NCI-H524 treated with DMSO at 0.1 percent for 48 hours (cell line): ENCODE results near the gene IQCK.
"Not testable (repeated sequence)": the region's sequence is repeated elsewhere in the genome, so short reads cannot be mapped to it uniquely, and the experiment has no call there.

Experiments used
- DNase-seq: peaks from one replicate; lab custom pipeline; 2025; lab: John Stamatoyannopoulos, UW

IQCK gene

GRCh38 chr16:19757762-19758595 is 39.9 kb downstream of the IQCK start:
- DNase-seq = no peak

GRCh38 chr16:19760356-19761060 is 42.4 kb downstream of the IQCK start:
- no peak for DNase-seq

GRCh38 chr16:19765860-19766553 is 47.9 kb downstream of the IQCK start:
- no peak for DNase-seq

DNA sequence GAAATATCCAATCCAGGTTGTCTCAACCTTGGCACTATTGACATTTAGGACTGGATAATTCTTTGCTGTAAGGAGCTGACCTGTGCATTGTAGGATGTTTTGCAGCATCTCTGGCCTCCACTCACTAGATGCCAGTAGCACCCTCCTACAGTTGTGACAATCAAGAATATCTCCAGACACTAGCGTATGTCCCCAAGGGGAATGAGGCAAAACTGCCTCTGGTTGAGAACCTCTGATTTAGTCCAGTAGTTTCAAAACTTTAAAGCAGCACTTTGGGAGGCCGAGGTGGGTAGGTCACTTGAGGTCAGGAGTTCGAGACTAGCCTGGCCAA is 48.4 kb downstream of the IQCK start:
- no peak for DNase-seq

DNA sequence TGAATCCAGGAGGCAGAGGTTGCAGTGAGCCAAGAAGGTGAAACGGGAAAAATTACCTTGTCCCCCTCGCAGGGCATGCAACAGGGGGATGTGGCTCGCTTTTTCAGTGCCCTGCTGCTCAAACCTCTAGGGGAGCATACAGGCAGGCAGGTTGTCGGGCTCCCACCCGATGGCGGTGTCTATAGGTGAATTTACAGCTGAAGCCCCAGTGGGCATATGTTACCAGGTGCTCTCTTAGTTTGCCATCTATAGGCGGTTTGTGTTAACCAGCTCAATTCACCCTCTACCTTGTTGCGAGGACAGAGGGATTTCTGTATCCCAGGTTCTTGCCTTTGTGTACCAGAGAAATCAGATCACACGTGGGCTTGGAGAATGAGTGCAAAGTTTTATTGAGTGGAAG is 48.9 kb downstream of the IQCK start:
- DNase-seq = no peak

- no peak for DNase-seq
Observed at GRCh38 chr16:19767497-19767896, 49.4 kb downstream of the IQCK start.

DNA sequence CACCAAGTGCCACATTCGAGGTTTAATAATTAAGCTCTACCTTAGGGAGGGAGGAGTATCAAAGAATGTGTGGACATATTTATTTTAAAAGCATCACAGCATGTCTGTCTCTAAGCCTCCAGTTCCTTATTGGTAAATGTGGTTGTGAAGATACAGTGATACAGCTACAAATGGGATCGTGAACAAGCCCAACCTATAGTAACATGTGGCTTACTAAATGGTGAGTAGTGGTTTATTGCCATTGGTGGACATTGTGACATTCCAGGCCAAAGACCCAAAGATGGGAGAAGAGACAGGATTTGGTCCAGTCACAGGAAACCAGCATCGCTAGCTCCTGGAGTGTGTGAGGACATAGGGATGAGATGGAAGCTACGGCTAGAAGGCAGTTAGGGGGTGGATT is 51.2 kb downstream of the IQCK start:
- no peak for DNase-seq

- no peak for DNase-seq
Observed at GRCh38 chr16:19771040-19771439, 53.0 kb downstream of the IQCK start.

DNA sequence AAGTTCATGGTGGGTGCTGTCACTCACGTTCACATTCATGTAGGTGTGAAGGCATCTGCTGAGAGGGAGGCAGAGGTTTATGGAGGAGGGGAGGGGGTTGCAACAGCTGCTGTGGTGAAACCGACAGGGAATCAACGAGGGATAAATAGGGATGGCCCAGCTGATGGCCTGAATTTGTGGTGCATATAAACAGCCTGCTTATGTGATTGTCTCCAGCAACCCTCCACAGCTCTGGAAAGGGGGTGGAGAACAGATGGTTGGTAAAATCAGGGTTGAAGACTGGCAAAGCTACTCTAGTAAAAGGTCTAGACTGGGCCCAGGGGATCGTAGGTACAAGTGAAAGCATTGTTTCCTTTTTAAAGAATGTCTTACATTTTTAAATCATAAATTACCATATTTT is 53.7 kb downstream of the IQCK start:
- DNase-seq = peak; percentile 94

DNA sequence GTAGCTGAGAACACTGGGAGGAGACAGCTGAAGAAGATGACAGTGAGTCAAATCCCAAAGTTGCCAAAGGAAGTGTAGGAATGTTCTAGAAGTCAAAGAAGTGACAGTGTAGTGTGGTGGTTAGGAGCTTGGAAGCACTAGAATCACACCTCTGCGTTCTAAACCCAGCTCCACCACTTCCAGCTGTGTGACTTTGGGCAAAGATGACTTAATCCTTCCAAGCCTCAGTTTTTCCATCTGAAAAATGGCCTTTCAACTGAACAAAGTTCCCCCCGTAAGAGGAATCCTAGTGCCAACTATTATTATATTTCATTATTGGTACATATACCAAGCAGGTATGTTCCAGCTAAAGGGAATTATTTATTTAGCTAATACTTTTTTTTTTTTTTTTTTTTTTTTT is 56.0 kb downstream of the IQCK start:
- DNase-seq = no peak

- DNase-seq = no peak
Observed at GRCh38 chr16:19776147-19776546, 58.1 kb downstream of the IQCK start.

GRCh38 chr16:19776565-19776964 is 58.5 kb downstream of the IQCK start:
- no peak for DNase-seq

- no peak for DNase-seq
Observed at GRCh38 chr16:19780321-19780720, 62.2 kb downstream of the IQCK start.

- no peak for DNase-seq
Observed at GRCh38 chr16:19781226-19781625, 63.2 kb downstream of the IQCK start.

- no peak for DNase-seq
Observed at GRCh38 chr16:19783363-19784182, 65.5 kb downstream of the IQCK start.

DNA sequence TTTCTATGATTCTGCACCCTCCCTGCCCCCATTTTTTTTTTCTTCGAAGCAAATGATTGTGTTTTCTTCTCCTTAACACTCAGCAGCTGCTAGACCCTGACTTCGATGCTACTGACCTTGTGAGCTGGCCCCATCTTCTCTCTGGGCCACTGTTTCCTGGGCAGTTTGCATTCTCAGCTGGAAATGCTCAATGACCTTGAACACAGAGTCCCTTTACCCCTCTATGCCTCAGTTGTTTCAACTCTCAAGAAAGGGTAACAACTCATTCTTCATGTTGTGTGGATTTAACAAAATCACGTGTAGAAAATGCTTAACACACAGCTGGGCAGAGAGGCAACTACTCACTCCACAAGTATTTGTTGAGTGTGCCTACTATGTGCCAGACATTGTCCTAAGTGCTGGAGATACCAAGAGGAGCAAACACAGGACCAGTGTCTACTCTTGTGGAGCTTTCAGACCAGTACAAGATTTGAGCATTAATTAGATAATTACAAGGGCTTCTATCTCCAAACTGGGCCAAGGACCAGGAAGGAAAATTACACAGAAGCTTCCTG is 66.2 kb downstream of the IQCK start:
- DNase-seq = no peak

DNA sequence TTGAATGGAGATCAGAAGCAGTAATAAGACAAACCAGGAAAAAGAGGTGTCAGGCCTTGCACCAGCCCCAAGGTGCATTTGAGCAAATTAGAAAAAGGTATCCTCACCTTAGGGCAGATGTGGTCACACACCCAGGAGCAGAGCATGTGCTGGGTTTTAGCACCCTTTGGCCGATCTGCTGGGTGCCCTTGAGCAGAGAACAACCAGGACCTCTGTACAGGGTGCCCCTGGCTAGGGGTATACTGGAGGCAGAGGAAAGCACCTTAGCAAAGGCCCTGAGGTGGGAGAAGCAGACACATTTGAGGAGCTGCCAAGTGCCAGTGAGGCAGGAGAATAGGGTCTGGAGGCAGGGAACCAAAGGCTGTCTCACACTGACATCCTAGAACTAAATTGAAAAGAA is 67.0 kb downstream of the IQCK start:
- DNase-seq = no peak

DNA sequence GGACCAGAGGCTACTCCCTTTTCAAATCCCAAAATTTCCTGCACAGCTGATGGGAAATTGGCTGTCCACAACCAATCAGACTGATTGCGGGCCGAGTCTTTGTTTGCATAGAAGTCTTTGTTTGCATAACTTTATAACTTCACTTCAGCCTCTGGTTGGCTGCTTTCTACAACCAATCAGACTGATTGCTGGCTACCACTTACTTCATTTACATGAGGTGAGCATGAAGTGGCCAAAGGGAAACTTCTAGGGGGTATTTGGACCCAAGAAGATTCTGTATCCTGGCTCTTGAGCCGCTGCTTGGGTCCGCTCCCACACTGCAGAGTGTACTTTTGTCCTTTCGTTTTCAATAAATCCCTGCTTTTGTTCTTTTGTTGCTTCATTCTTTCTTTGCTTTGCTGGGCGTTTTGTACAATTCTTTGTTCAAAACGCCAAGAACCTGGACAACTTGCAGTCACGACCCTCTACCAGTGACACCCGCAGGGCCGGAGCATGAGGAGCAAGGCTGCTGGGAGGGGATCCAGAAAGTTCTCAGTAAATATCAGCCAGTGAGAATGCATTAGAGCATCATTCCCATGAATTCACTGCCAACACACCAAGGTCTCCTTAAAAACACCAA is 67.5 kb downstream of the IQCK start:
- no peak for DNase-seq

DNA sequence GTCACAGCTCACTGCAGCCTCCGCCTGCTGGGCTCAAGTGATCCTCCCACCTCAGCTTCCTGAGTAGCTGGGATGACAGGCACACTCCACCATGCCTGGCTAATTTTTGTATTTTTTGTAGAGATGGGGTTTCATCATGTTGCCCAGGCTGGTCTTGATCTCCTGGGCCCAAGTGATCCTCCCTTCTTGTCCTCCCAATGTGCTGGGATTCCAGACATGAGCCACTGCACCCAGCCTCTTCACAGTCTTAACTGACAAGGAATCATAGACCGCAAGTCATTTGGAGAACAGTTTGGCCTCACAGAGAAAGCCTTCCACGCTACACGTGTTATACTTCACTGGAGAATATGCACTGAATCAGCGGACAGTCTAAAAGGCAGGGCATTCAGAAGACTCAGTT is 83.3 kb downstream of the IQCK start:
- DNase-seq = not testable (repeated sequence)

GRCh38 chr16:19801824-19802223 is 83.8 kb downstream of the IQCK start:
- not testable (repeated sequence) for DNase-seq

GRCh38 chr16:19802612-19803011 is 84.5 kb downstream of the IQCK start:
- no peak for DNase-seq
